ENCODE data around the gene GRK3.
A peak's percentile ranks its signal among the peaks of the same experiment; 100 is the strongest.

GRK3 gene

DNA sequence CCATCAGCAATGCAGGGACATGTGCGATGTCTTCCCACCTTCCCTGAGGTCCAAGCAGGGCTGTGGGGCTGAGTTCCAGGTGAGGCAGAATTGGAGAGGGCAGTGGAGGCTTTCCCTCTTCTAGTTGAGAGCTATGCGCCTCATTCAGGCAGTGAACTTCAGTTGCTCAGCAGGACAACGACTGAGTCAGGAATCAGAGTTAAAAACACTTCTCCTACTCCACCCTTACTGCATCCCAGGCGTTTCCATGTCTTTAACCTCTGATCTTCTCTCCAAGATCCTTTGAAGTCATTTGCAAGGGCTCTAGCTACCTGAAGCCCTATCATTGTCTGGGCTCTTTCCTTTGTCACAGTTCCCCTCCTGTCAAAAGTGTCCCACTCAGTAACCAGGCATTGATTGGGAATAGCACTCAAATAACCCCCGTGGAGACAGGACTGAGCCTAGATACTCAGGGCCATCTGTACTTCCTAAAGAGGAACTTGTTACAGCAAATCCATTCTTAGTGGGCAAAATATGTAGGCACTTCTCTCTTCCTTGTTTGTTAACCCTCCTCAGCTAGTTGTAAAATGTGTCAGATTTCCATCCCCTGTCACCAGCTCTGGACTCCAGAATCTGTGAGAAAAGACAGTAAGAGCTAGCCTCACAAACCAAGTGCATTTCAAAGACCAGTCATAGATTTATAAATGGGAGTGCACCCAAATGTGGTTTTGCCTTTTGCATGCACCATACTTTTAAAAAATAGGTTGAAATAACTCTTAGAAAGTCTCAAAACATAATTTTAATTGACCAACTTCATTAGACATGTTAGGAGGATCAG, 105.0 kb downstream of the GRK3 start:
- DNase-seq = no peak

DNA sequence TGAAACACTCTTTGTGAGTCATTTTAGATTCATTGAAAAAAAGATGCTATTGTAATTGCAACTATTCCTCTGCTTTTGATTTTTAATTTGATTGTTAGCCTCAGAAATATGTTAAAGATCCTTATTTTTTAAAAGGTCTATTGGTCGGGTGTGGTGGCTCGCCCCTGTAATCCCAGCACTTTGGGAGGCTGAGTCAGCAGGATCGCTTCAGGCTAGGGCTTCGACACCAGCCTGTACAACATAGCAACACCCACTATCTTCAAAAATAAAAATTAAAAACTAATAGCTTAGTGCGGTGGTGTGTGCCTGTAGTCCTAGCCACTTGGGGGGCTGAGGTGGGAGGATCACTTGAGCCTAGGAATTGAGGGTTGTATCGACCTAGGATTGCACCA, 105.6 kb downstream of the GRK3 start:
- no peak for DNase-seq

- DNase-seq = no peak
These were observed 108.0 kb downstream of the GRK3 start for GRCh38 chr22:25672289-25673084.

- no peak for DNase-seq
These were observed 109.2 kb downstream of the GRK3 start for GRCh38 chr22:25673713-25674112.

GRCh38 chr22:25677631-25678030, 113.2 kb downstream of the GRK3 start:
- DNase-seq = no peak

GRCh38 chr22:25680051-25680450, 115.6 kb downstream of the GRK3 start:
- DNase-seq = no peak

- no peak for DNase-seq
These were observed 116.5 kb downstream of the GRK3 start for GRCh38 chr22:25680956-25681355.

DNA sequence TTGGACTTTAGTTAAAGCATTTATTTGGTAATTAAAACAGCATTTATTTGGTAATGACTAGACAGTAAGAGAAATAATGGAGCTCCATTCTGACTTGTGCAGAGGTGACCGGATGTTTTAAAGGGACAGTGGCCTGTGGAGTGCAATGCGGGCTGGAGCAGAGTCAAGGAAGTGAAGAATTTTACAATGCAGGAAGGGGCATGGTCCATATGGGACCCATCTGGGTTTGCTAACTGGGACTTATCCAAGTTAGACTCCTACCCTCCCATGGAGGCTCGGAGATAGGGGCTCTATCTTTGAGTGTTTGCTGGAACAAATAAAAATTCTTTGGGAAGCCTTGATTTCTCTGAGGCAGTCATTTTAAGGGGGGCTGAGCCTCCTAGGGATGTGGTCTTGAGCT, 117.6 kb downstream of the GRK3 start:
- DNase-seq = no peak

- no peak for DNase-seq
These were observed 124.2 kb downstream of the GRK3 start for GRCh38 chr22:25688627-25689026.

DNA sequence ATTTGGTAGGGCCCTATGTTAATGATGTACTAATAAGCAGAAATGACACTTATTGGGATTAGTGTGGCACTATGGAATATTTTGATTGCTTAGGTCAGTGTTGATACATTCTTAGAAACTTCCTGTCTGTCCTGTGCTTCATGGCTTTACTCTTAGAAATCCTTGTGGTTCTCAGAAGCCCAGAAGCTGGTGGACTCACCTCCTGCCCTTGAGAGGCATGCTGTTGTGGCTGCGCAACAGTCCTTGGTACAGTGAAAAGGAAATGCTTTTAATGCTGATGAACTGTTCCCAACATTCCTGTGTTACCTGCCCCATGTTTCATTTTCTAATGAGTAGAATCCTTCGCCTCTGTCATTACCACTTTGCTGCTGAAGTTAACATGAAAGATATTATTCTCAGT, 125.2 kb downstream of the GRK3 start:
- DNase-seq = no peak

GRCh38 chr22:25690798-25691197, 126.3 kb downstream of the GRK3 start:
- DNase-seq = peak; percentile 55

GRCh38 chr22:25692397-25693267, 128.2 kb downstream of the GRK3 start:
- DNase-seq = no peak

DNA sequence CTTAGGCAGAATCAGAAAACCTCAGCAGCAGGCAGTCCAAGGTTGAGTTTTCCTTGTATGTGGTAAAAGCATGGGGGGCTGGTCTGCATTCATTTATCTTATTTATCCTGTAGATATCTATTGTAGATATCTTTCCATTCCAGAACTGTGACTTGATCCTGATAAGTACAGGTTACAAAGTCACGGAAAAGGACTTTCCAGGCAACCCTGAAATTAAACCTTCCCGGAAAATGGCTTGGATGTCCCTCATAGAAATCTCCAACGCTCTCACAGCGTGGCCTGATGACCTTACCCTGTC, 128.7 kb downstream of the GRK3 start:
- DNase-seq = no peak

- peak; percentile 14 for DNase-seq
These were observed 129.9 kb downstream of the GRK3 start for GRCh38 chr22:25694196-25694907.

DNA sequence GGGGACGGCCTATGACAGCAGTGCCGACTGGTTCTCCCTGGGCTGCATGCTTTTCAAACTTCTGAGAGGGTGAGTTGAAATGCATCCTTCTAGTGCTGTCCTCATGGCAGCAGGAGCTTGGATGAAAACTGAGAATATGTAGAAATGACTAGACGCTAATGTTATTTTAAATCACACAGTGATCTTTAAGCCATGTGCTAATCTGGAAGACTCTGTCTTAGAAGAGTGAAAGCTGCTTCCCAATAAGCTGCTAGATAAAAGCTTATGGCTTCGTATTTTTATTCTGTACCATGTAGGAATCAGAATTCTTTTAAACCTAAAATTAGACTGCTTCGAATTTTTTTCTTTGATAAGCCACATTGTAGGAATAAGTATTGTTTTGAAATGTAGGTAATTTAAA, 130.7 kb downstream of the GRK3 start:
- DNase-seq = no peak

GRCh38 chr22:25696763-25697162, 132.3 kb downstream of the GRK3 start:
- no peak for DNase-seq

DNA sequence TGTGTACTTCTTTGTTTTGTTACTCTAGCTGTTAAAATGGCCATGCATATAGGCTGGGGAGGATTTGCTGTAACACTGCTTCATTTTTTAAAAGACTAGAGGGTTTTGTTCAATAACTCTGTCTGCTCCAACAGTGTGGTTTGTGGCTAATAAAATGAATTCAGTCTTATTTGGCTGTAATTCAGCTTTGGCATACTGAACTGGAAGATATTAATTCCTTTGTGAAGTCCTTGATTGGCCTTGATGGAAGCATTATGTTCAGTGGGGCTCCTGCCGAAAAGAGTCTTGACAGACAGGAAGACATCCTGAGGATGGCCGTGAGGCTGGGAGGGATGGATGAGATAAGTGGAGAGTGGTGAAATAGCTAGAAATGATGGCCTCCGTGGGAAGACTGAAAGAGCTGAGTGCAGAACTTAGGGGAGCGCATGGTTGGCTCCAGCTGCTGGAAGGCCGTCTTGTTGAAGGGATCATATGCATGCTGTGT, 132.7 kb downstream of the GRK3 start:
- DNase-seq = no peak

- DNase-seq = no peak
These were observed 133.5 kb downstream of the GRK3 start for GRCh38 chr22:25697978-25698377.

- DNase-seq = no peak
These were observed 134.0 kb downstream of the GRK3 start for GRCh38 chr22:25698461-25698860.

DNA sequence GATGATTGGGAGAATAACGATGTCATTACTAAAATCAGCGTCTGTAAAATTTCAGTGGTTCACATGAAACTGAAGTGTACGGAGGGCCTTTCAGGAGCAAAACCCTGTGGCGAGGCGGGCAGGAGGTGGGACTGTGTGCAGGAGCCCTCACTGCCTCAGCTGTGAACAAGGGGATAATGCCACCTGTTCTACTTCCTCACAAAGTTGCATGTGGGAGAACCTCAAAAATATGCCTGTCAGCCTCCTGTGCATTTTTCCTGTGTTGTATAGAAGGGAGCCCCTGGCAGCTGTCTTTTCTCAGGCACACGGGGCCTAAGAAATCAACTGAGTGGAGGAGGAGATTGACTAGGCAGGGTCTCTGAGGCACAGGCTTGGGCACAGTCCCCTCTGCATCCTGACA, 134.5 kb downstream of the GRK3 start:
- DNase-seq = peak; percentile 10

DNA sequence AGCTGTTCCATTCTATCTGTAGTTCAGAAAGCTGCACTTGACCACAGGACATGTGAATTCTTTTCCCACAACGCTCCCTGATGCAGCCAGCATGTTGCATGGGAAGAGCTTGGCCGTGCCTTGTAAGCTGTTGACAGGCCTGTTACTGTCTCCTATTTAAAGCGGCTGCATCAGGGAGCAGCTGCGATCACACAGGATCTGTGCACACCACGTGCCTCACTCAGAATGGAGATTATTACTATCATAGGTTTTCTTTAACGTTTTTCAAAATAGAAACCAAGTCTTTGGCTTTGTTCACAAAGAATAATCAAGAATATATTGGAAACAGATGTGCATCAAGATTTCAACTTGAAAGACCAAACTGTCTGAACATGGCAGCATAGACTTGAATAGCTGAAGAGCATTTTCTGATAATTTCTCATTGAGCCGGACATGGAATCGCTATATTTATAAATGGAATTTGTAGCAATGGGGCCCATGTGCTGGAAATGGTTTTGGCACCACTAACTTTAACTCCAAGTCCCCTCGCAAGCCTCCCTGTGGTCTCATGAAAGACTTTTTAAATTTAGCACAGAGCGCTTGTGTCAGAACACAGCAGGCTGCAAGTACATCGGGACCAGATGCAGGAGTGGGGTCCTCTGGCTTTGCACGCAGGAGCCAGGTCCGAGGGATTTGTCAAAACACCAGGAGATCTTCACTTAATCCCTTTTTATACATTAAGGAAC, 136.7 kb downstream of the GRK3 start:
- no peak for DNase-seq

DNA sequence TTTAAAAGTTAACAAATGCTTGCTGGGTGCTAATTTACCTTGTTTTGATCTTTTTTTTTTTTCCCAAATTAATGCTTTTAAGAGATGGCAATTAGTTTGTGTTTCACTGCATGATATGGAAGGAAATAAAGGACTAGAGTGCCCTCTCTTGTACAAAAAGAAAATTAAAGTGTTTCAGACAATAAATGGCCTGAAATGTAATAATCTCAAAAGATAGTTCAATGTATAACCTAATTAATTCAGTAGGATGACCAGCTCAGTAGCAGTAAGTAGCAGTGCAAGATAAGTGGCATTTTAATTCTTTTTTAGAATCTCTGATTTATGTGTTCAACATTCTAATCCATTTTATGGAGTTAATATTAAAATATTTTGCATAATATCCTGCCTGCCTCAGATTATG, 137.6 kb downstream of the GRK3 start:
- peak; percentile 2 for DNase-seq

All from DMS79 treated with DMSO at 0.1 percent for 48 hours (cell line).